GM19395 (cell line): Measurements from ENCODE around the gene PJA2.

Experiments used
- ATAC-seq: cut with Tn5 transposase; IDR thresholded peaks from one replicate; pipeline ENCODE4 v1.9.1; 2021; ENCODE audit warnings: mild to moderate bottlenecking, moderate library complexity; ENCODE audit not compliant: unreplicated experiment

Gene PJA2

GRCh38 chr5:109408991-109409843 lies 557 bp downstream of the PJA2 start:
- peak; percentile 37 for ATAC-seq

GRCh38 chr5:109407913-109408312 lies 1.9 kb downstream of the PJA2 start:
- ATAC-seq, result no peak

GRCh38 chr5:109406719-109407118 lies 3.1 kb downstream of the PJA2 start:
- ATAC-seq, result no peak

GRCh38 chr5:109404428-109404960 lies 5.3 kb downstream of the PJA2 start:
- ATAC-seq, result no peak

- ATAC-seq, result no peak
These were observed 6.3 kb downstream of the PJA2 start for GRCh38 chr5:109403469-109403868.

GRCh38 chr5:109399092-109399759 lies 10.5 kb downstream of the PJA2 start:
- ATAC-seq, result no peak

GRCh38 chr5:109396965-109397364 lies 12.8 kb downstream of the PJA2 start:
- ATAC-seq, result no peak

GRCh38 chr5:109394806-109395205 lies 15.0 kb downstream of the PJA2 start:
- no peak for ATAC-seq

- ATAC-seq, result no peak
These were observed 19.6 kb downstream of the PJA2 start for GRCh38 chr5:109390188-109390587.

- ATAC-seq, result no peak
These were observed 21.4 kb downstream of the PJA2 start for GRCh38 chr5:109388407-109388806.

- no peak for ATAC-seq
These were observed 22.3 kb downstream of the PJA2 start for GRCh38 chr5:109387408-109387974.

GRCh38 chr5:109378095-109378494 lies 31.7 kb downstream of the PJA2 start:
- ATAC-seq, result no peak

GRCh38 chr5:109374625-109375024 lies 35.1 kb downstream of the PJA2 start:
- no peak for ATAC-seq

GRCh38 chr5:109373932-109374331 lies 35.8 kb downstream of the PJA2 start:
- no peak for ATAC-seq

- ATAC-seq, result no peak
These were observed 39.4 kb downstream of the PJA2 start for GRCh38 chr5:109370343-109370742.

GRCh38 chr5:109365653-109366052 lies 44.1 kb downstream of the PJA2 start:
- ATAC-seq, result no peak

GRCh38 chr5:109364977-109365376 lies 44.8 kb downstream of the PJA2 start:
- no peak for ATAC-seq

- ATAC-seq, result no peak
These were observed 50.1 kb downstream of the PJA2 start for GRCh38 chr5:109359642-109360041.

- ATAC-seq, result no peak
These were observed 52.0 kb downstream of the PJA2 start for GRCh38 chr5:109357807-109358206.

- no peak for ATAC-seq
These were observed 55.0 kb downstream of the PJA2 start for GRCh38 chr5:109354761-109355160.

- ATAC-seq, result no peak
These were observed 57.5 kb downstream of the PJA2 start for GRCh38 chr5:109351988-109352864.
